HFFc6 (cell line): ENCODE results near the gene DGKE. TPM values are rescaled to one million over a fixed set of nuclear protein-coding genes. Genes with fewer than 3 reads are reported as not detected.
A peak's percentile ranks its signal among the peaks of the same experiment; 100 is the strongest.

Source experiments
- DNase-seq: peaks from one replicate; pipeline ENCODE4 v3.0.0-alpha.2; 2018
- H3K27ac Mint-ChIP-seq: 2 replicates; pipeline ENCODE4 v1.8.0; 2020; ENCODE audit warnings: mild to moderate bottlenecking, mixed read lengths
- H3K27me3 Mint-ChIP-seq: 2 replicates; pipeline ENCODE4 v1.8.0; 2021; ENCODE audit warnings: mild to moderate bottlenecking, moderate library complexity, mixed read lengths; ENCODE audit not compliant: insufficient read depth
- H3K36me3 Mint-ChIP-seq: 2 replicates; pipeline ENCODE4 v1.8.0; 2021; ENCODE audit warnings: low read depth, mixed read lengths
- H3K4me1 Mint-ChIP-seq: 2 replicates; pipeline ENCODE4 v1.8.0; 2020; ENCODE audit warnings: low read depth, mixed read lengths
- H3K4me3 Mint-ChIP-seq: 2 replicates; pipeline ENCODE4 v1.8.0; 2020; ENCODE audit warnings: mild to moderate bottlenecking, moderate library complexity, mixed read lengths
- H3K9me3 Mint-ChIP-seq: 2 replicates; pipeline ENCODE4 v1.8.0; 2020; ENCODE audit warnings: mild to moderate bottlenecking, mixed read lengths
- total RNA-seq, 6 experiments: library from RNA; stranded (reverse); fragmentation: NEBNext Ultra II Directional; extraction: Animal tissue kit (Norgen Biotek cat#: 25700); gene quantifications; 2 replicates in 1 of 6; 3 replicates in 5 of 6; pipeline ENCODE4 v1.2.3, GENCODE V29; 2021
- TF ChIP-seq, protein P1 (sequence below): fragments of 200-600 bp; sonication (generic); IDR thresholded peaks from 2 replicates; pipeline ENCODE4 v1.5.0; 2021; ENCODE audit warnings: antibody characterized with exemption, mild to moderate bottlenecking

Gene DGKE
- total RNA-seq, 6 experiments from 2014 or later: 5.9 to 9.3 (median 7.6) TPM

GRCh38 chr17:56826611-56827414 lies 7.1 kb upstream of the DGKE start:
- TF ChIP-seq, protein P1, sequence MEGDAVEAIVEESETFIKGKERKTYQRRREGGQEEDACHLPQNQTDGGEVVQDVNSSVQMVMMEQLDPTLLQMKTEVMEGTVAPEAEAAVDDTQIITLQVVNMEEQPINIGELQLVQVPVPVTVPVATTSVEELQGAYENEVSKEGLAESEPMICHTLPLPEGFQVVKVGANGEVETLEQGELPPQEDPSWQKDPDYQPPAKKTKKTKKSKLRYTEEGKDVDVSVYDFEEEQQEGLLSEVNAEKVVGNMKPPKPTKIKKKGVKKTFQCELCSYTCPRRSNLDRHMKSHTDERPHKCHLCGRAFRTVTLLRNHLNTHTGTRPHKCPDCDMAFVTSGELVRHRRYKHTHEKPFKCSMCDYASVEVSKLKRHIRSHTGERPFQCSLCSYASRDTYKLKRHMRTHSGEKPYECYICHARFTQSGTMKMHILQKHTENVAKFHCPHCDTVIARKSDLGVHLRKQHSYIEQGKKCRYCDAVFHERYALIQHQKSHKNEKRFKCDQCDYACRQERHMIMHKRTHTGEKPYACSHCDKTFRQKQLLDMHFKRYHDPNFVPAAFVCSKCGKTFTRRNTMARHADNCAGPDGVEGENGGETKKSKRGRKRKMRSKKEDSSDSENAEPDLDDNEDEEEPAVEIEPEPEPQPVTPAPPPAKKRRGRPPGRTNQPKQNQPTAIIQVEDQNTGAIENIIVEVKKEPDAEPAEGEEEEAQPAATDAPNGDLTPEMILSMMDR: no peak
- DNase-seq: no peak
- Mint-ChIP-seq H3K36me3 (peaks cover 9% of the 10 kb centered on the region), H3K4me3 (no peak overlapping the region), H3K4me1 (peaks cover 14% of the 10 kb centered on the region), H3K9me3 (no peaks in the 10 kb centered on the region), H3K27me3 (no peaks in the 10 kb centered on the region), H3K27ac (no peak overlapping the region)

GRCh38 chr17:56830726-56831368 lies 3.1 kb upstream of the DGKE start:
- DNase-seq: no peak
- no peak overlapping the region for H3K4me3 Mint-ChIP-seq
- H3K27me3 Mint-ChIP-seq: no peaks in the 10 kb centered on the region; the same call in 1 of the 2 replicates
- TF ChIP-seq, protein P1: no peak
- H3K36me3 Mint-ChIP-seq: peaks cover 14% of the 10 kb centered on the region; the same call in 1 of the 2 replicates
- peaks cover 39% of the 10 kb centered on the region for H3K4me1 Mint-ChIP-seq
- H3K27ac Mint-ChIP-seq: no peak overlapping the region
- H3K9me3 Mint-ChIP-seq: no peaks in the 10 kb centered on the region

GRCh38 chr17:56831369-56832095 lies 2.4 kb upstream of the DGKE start:
- H3K36me3 Mint-ChIP-seq: peaks cover 17% of the 10 kb centered on the region; the same call in 1 of the 2 replicates
- H3K9me3 Mint-ChIP-seq: no peaks in the 10 kb centered on the region
- TF ChIP-seq, protein P1: no peak
- peak overlapping the region; percentile 89; the same call in 1 of the 2 replicates for H3K4me3 Mint-ChIP-seq
- H3K27me3 Mint-ChIP-seq: no peaks in the 10 kb centered on the region; the same call in 1 of the 2 replicates
- DNase-seq: no peak
- H3K4me1 Mint-ChIP-seq: peaks cover 44% of the 10 kb centered on the region
- H3K27ac Mint-ChIP-seq: no peak overlapping the region

DNA sequence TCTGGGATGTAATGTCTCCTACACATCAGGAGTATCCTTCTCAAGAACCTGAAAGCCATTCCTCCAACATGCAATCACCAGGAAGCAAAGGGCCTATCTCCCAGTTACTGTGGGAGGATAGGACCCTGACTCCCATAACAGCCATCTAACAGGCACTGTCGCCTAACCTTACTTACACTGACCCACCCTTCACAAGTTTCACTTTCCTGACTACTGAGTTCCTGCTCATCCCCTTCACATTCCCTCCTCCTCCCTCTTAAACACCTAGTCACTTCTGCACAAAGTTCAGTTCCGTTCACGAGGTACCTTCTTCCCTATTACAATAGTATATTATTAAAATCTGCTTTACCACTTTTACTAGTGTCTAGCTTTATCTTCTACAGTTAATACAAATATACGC lies 1.5 kb upstream of the DGKE start:
- no peaks in the 10 kb centered on the region for H3K9me3 Mint-ChIP-seq
- H3K27me3 Mint-ChIP-seq: no peaks in the 10 kb centered on the region; the same call in 1 of the 2 replicates
- TF ChIP-seq, protein P1: no peak
- H3K4me3 Mint-ChIP-seq: peak overlapping the region; percentile 89
- H3K27ac Mint-ChIP-seq: no peak overlapping the region
- no peak for DNase-seq
- peaks cover 54% of the 10 kb centered on the region for H3K4me1 Mint-ChIP-seq
- H3K36me3 Mint-ChIP-seq: peaks cover 20% of the 10 kb centered on the region; the same call in 1 of the 2 replicates

DNA sequence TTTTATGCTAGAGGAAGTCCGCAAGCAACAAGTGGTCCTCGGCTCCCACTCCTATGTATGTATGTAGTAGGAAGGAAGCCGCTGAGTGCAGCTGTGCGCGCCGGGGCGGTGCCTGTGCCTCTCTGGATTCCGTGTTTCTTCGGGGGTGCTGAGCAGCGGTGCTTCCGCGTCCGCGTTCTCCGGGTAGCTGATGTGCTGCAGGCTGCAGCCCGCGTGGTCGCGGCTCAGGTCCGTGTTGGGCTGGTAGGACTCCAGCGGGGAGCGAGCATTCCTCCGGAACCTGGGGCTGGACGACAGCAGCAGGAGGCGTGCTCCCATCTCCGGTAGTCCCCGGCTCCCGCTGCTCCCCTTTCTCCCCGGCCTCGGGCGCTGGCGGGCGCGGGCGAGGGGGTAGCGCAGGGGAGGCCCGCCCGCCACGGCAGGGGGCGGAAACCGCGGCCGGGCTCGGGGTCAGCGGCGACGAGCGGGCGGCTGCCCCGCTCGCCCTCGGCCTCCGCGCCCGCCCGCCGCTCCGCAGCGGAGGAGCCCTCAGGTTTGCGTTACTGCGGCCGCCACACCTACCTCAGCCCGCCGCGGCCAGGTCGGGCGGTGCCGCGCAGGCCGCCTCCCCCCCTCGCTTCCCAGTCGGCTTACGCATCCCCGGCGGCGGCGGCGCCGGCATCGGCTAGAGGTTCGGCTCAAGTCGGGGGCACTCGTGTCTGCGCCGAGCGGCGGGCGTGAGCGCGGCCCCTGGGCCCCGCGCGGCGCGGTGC lies 718 bp upstream of the DGKE start:
- DNase-seq: peak; percentile 32
- TF ChIP-seq, protein P1: no peak
- no peaks in the 10 kb centered on the region for H3K9me3 Mint-ChIP-seq
- H3K4me3 Mint-ChIP-seq: peak overlapping the region; percentile 89
- H3K27ac Mint-ChIP-seq: peak overlapping the region; percentile 73
- peaks cover 20% of the 10 kb centered on the region; the same call in 1 of the 2 replicates for H3K36me3 Mint-ChIP-seq
- peaks cover 61% of the 10 kb centered on the region for H3K4me1 Mint-ChIP-seq
- H3K27me3 Mint-ChIP-seq: no peaks in the 10 kb centered on the region; the same call in 1 of the 2 replicates
